Limb (tissue), 2 donors: ENCODE measurements around the gene NTN1.
"Not testable (repeated sequence)": the region's sequence is repeated elsewhere in the genome, so short reads cannot be mapped to it uniquely, and the experiment has no call there.

Experiments
- DNase-seq, 2 donors: peaks; one replicate each; pipeline ENCODE4 v3.0.0-alpha.2; 2016; ENCODE audit errors: extremely low spot score in 2 of 2

Gene NTN1

GRCh38 chr17:9242497-9242881, 221.2 kb downstream of the NTN1 start:
- no peak for DNase-seq

GRCh38 chr17:9242983-9243382, 221.7 kb downstream of the NTN1 start:
- no peak for DNase-seq

- DNase-seq = no peak
Measured at GRCh38 chr17:9244066-9245052, 223.0 kb downstream of the NTN1 start.

GRCh38 chr17:9247401-9247938, 226.2 kb downstream of the NTN1 start:
- no peak for DNase-seq

- no peak for DNase-seq
Measured at GRCh38 chr17:9249245-9249953, 228.1 kb downstream of the NTN1 start.

- DNase-seq = no peak
Measured at GRCh38 chr17:9251273-9251672, 230.0 kb downstream of the NTN1 start.

- no peak for DNase-seq
Measured at GRCh38 chr17:9253308-9253707, 232.0 kb downstream of the NTN1 start.

- no peak for DNase-seq
Measured at GRCh38 chr17:9254841-9255240, 233.5 kb downstream of the NTN1 start.

- DNase-seq = no peak
Measured at GRCh38 chr17:9255833-9256232, 234.5 kb downstream of the NTN1 start.

GRCh38 chr17:9256361-9256750, 235.0 kb downstream of the NTN1 start:
- DNase-seq = no peak

GRCh38 chr17:9256751-9257629, 235.7 kb downstream of the NTN1 start:
- no peak for DNase-seq

GRCh38 chr17:9257630-9257965, 236.3 kb downstream of the NTN1 start:
- not testable (repeated sequence) for DNase-seq

- DNase-seq = no peak
Measured at GRCh38 chr17:9258115-9259015, 237.1 kb downstream of the NTN1 start.

- DNase-seq = no peak
Measured at GRCh38 chr17:9259419-9259818, 238.1 kb downstream of the NTN1 start.

- no peak for DNase-seq
Measured at GRCh38 chr17:9261081-9262012, 240.0 kb downstream of the NTN1 start.

GRCh38 chr17:9266031-9266680, 244.8 kb downstream of the NTN1 start:
- DNase-seq = no peak

GRCh38 chr17:9266697-9267117, 245.4 kb downstream of the NTN1 start:
- no peak for DNase-seq

GRCh38 chr17:9268546-9268945, 247.2 kb downstream of the NTN1 start:
- DNase-seq = no peak
